ENCODE data around the gene C6orf47.

DNA sequence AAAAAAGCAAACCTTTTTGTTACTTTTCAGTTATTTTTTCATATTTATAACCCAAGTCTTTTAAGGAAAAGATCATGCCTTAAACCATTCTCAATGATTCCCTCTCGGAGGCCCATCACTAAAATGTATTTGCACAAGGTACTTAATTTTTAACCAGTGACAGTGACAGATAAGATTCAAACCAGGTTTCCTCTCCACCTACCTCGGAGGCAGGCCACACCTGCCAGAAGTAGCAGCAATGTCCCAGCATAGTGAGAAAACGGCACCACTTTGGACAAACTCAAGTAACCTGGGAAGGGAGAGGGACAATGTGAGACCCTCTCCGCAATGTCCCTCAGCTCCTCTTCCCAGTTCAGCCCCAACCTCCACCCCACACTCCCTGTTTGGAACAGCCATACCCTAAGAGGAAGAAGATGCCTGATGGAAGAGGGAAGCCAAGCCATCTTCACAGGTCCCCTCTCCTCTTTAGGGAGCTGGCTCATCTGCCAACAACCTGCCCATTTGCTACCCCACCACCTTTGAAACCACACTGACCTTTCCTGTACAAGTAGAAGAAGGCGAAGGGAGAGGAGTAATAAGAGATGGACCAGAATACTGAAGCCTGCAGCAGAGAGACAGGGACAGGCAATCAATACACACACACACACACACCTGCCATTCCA is 40.3 kb upstream of the C6orf47 start:
- TF ChIP-seq, protein P1, sequence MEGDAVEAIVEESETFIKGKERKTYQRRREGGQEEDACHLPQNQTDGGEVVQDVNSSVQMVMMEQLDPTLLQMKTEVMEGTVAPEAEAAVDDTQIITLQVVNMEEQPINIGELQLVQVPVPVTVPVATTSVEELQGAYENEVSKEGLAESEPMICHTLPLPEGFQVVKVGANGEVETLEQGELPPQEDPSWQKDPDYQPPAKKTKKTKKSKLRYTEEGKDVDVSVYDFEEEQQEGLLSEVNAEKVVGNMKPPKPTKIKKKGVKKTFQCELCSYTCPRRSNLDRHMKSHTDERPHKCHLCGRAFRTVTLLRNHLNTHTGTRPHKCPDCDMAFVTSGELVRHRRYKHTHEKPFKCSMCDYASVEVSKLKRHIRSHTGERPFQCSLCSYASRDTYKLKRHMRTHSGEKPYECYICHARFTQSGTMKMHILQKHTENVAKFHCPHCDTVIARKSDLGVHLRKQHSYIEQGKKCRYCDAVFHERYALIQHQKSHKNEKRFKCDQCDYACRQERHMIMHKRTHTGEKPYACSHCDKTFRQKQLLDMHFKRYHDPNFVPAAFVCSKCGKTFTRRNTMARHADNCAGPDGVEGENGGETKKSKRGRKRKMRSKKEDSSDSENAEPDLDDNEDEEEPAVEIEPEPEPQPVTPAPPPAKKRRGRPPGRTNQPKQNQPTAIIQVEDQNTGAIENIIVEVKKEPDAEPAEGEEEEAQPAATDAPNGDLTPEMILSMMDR (IDR thresholded peaks at IDR 0.05): no peak
- TF ChIP-seq POLR2A (IDR thresholded peaks at IDR 0.05): no peak

Measured in uterus (tissue), 2 donors.